Stimulated activated CD8-positive, alpha-beta memory T cell treated with anti-CD3 and anti-CD28 coated beads, Interleukin-15, amount 100 ng/mL, for 48 hours (primary cell): ENCODE results near the gene ZNF26.
"Not testable (repeated sequence)": the region's sequence is repeated elsewhere in the genome, so short reads cannot be mapped to it uniquely, and the experiment has no call there.

Source experiments
- DNase-seq, 2 donors: peaks; one replicate each; pipeline ENCODE4 v3.0.0-alpha.2; 2020; ENCODE audit warnings: low read depth in 2 of 2

ZNF26 gene

GRCh38 chr12:132986001-132986884 is at the start of gene ZNF26:
Gene ZNF26, plus strand, starts transcription at chr12:132986367. Its CDS starts 474 bp downstream, at chr12:132986841.
- DNase-seq, result peak; percentile 81

GRCh38 chr12:132936921-132937320 is 49.2 kb upstream of the ZNF26 start:
- not testable (repeated sequence) for DNase-seq

- no peak for DNase-seq
Measured at GRCh38 chr12:132937476-132937875, 48.7 kb upstream of the ZNF26 start.

- DNase-seq, result not testable (repeated sequence)
Measured at GRCh38 chr12:132938807-132939206, 47.4 kb upstream of the ZNF26 start.

GRCh38 chr12:132940071-132940719 is 46.0 kb upstream of the ZNF26 start:
- no peak for DNase-seq

GRCh38 chr12:132941336-132941954 is 44.7 kb upstream of the ZNF26 start:
- no peak for DNase-seq

GRCh38 chr12:132942611-132943010 is 43.6 kb upstream of the ZNF26 start:
- no peak for DNase-seq

- no peak for DNase-seq
Measured at GRCh38 chr12:132945806-132946205, 40.4 kb upstream of the ZNF26 start.

GRCh38 chr12:132946246-132946820 is 39.8 kb upstream of the ZNF26 start:
- no peak for DNase-seq

GRCh38 chr12:132948146-132949066 is 37.8 kb upstream of the ZNF26 start:
- DNase-seq, result no peak

- DNase-seq, result no peak
Measured at GRCh38 chr12:132949936-132950837, 36.0 kb upstream of the ZNF26 start.

- no peak for DNase-seq
Measured at GRCh38 chr12:132950844-132951535, 35.2 kb upstream of the ZNF26 start.

GRCh38 chr12:132951649-132952048 is 34.5 kb upstream of the ZNF26 start:
- no peak for DNase-seq

- no peak for DNase-seq
Measured at GRCh38 chr12:132952371-132953162, 33.6 kb upstream of the ZNF26 start.

- no peak for DNase-seq
Measured at GRCh38 chr12:132953163-132953425, 33.1 kb upstream of the ZNF26 start.

- no peak for DNase-seq
Measured at GRCh38 chr12:132953771-132954170, 32.4 kb upstream of the ZNF26 start.

GRCh38 chr12:132954471-132955048 is 31.6 kb upstream of the ZNF26 start:
- DNase-seq, result no peak
